ENCODE measurements around the gene UBL7.

DNA sequence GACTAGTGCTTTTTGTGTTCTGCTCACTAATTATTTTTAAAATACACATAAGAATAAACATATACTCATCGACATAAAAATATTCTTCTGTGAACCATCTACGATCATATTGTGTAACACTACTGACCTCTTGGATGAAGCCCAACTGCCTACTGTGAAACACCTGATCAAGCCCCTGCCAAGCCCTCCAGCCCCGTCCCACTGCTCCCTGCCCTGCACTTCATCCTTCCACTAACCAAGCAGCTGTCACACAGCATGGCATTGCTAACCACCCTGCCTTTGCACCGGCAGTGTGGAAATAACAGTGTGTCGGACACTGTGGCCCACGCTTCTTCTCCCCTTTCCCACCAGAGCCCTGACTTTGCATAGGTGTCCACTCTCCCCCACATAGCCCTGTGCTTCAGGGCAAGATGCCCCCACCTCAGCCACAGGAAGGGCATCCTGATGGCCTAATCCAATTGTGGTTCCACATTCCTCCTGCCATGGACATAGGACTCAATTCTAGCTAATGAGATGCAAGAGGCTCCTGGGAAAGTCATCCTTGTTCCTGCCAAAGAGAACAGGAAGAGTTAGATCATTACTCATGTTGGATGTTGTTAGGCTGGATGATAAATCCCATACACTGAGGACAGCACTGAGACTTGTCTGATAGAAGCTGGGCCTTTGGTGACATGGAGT is 45.0 kb upstream of the UBL7 start:
- TF ChIP-seq POLR2A (IDR thresholded peaks at IDR 0.05; ENCODE audit: low read depth, low read length) (no peak), POLR2AphosphoS5 (IDR thresholded peaks at IDR 0.05; ENCODE audit: low read depth, low read length) (no peak), TAF1 (IDR thresholded peaks at IDR 0.05; ENCODE audit: low read depth, low read length) (no peak), PAX5 (IDR thresholded peaks at IDR 0.05; ENCODE audit: insufficient read depth, low read length, severe bottlenecking) (no peak)
